Endothelial cell (in vitro differentiated cells): Measurements from ENCODE around the gene ANKHD1. TPM values are rescaled to one million over a fixed set of nuclear protein-coding genes. Genes with fewer than 3 reads are reported as not detected.
A peak's percentile ranks its signal among the peaks of the same experiment; 100 is the strongest.

Source experiments
- DNase-seq: peaks from one replicate; pipeline ENCODE4 v3.0.0; 2021; ENCODE audit warnings: low spot score
- H3K27ac Mint-ChIP-seq: one replicate; pipeline ENCODE4 v1.8.0; 2021; ENCODE audit warnings: mixed read lengths, inconsistent platforms; ENCODE audit not compliant: unreplicated experiment
- H3K27me3 Mint-ChIP-seq: one replicate; pipeline ENCODE4 v1.8.0; 2021; ENCODE audit warnings: mild to moderate bottlenecking, moderate library complexity, mixed read lengths, inconsistent platforms; ENCODE audit not compliant: unreplicated experiment
- H3K36me3 Mint-ChIP-seq: one replicate; pipeline ENCODE4 v1.8.0; 2021; ENCODE audit warnings: mild to moderate bottlenecking, low read depth, mixed read lengths, inconsistent platforms; ENCODE audit not compliant: unreplicated experiment
- H3K4me1 Mint-ChIP-seq: one replicate; pipeline ENCODE4 v1.8.0; 2021; ENCODE audit warnings: mild to moderate bottlenecking, mixed read lengths, inconsistent platforms; ENCODE audit not compliant: unreplicated experiment
- H3K4me3 Mint-ChIP-seq: one replicate; pipeline ENCODE4 v1.8.0; 2021; ENCODE audit warnings: mild to moderate bottlenecking, mixed read lengths, inconsistent platforms; ENCODE audit not compliant: unreplicated experiment
- H3K9me3 Mint-ChIP-seq: one replicate; pipeline ENCODE4 v1.8.0; 2021; ENCODE audit warnings: mixed read lengths, inconsistent platforms; ENCODE audit not compliant: unreplicated experiment
- CTCF ChIP-seq: fragments of 200-600 bp; sonication (generic); IDR thresholded peaks from one replicate; pipeline ENCODE4 v1.5.0; 2021; ENCODE audit warnings: antibody characterized with exemption; ENCODE audit not compliant: unreplicated experiment
- total RNA-seq: library from RNA; stranded (reverse); fragmentation: NEBNext Ultra II Directional; extraction: Animal tissue kit (Norgen Biotek cat#: 25700); gene quantifications from one replicate; pipeline ENCODE4 v1.2.1, GENCODE V29; 2021; ENCODE audit not compliant: unreplicated experiment

Gene ANKHD1
- total RNA-seq, 1 donor from 2014 or later, result 138 TPM

- peak within 1 kb of the TSS; percentile 77 for H3K27ac Mint-ChIP-seq
- no peaks in the 10 kb centered on the region for H3K9me3 Mint-ChIP-seq
- peaks cover 17% of the 10 kb centered on the region for H3K27me3 Mint-ChIP-seq
- peaks cover 35% of the 10 kb centered on the region for H3K36me3 Mint-ChIP-seq
- peak within 1 kb of the TSS; percentile 93 for H3K4me3 Mint-ChIP-seq
- TF ChIP-seq CTCF, result no peak
- peaks cover 21% of the 10 kb centered on the region for H3K4me1 Mint-ChIP-seq
- DNase-seq, result peak; percentile 88
Measured at GRCh38 chr5:140557136-140557805, 155.6 kb downstream of the ANKHD1 start, which contains the start of gene SRA1. TSS of gene SRA1 (minus strand) at chr5:140557473. CDS start at chr5:140557452, 21 bp downstream.

- no peak for DNase-seq
- Mint-ChIP-seq H3K27me3 (peaks cover 23% of the 10 kb centered on the region), H3K9me3 (no peaks in the 10 kb centered on the region), H3K36me3 (peaks cover 32% of the 10 kb centered on the region), H3K4me3 (peak overlapping the region; percentile 93), H3K27ac (peak overlapping the region; percentile 77), H3K4me1 (peaks cover 23% of the 10 kb centered on the region)
- TF ChIP-seq CTCF, result no peak
Measured at GRCh38 chr5:140557965-140558364, 156.3 kb downstream of the ANKHD1 start.

- Mint-ChIP-seq H3K4me1 (peaks cover 22% of the 10 kb centered on the region), H3K27ac (no peak overlapping the region), H3K4me3 (peak overlapping the region; percentile 93), H3K27me3 (peaks cover 27% of the 10 kb centered on the region), H3K36me3 (peaks cover 27% of the 10 kb centered on the region), H3K9me3 (no peaks in the 10 kb centered on the region)
- DNase-seq, result no peak
- no peak for TF ChIP-seq CTCF
Measured at GRCh38 chr5:140558542-140558941, 156.9 kb downstream of the ANKHD1 start.

- H3K36me3 Mint-ChIP-seq, result peaks cover 28% of the 10 kb centered on the region
- peaks cover 42% of the 10 kb centered on the region for H3K27me3 Mint-ChIP-seq
- H3K4me3 Mint-ChIP-seq, result peak overlapping the region; percentile 11
- peaks cover 34% of the 10 kb centered on the region for H3K4me1 Mint-ChIP-seq
- DNase-seq, result no peak
- no peak overlapping the region for H3K27ac Mint-ChIP-seq
- no peak for TF ChIP-seq CTCF
- no peaks in the 10 kb centered on the region for H3K9me3 Mint-ChIP-seq
Measured at GRCh38 chr5:140560227-140560626, 158.6 kb downstream of the ANKHD1 start.

GRCh38 chr5:140561753-140562523, 160.3 kb downstream of the ANKHD1 start:
- peaks cover 31% of the 10 kb centered on the region for H3K36me3 Mint-ChIP-seq
- no peak for DNase-seq

More at GRCh38 chr5:140561753-140562523, 160.3 kb downstream of the ANKHD1 start:
- H3K27me3 Mint-ChIP-seq, result peaks cover 42% of the 10 kb centered on the region
- no peaks in the 10 kb centered on the region for H3K9me3 Mint-ChIP-seq
- peak overlapping the region; percentile 87 for H3K4me3 Mint-ChIP-seq
- no peak for TF ChIP-seq CTCF
- H3K4me1 Mint-ChIP-seq, result peaks cover 28% of the 10 kb centered on the region
- no peak overlapping the region for H3K27ac Mint-ChIP-seq
